ENCODE results near the gene TNFRSF14. TPM values are rescaled to one million over a fixed set of nuclear protein-coding genes. Genes with fewer than 3 reads are reported as not detected.
A peak's percentile ranks its signal among the peaks of the same experiment; 100 is the strongest.

Gene TNFRSF14
- total and polyA plus RNA-seq, 9 of the 15 experiments (the other 6 are each of a cell fraction or from before 2014, with no cell fraction given): 0.11 to 2.3 (median 0.68) TPM; not detected in 2

DNA sequence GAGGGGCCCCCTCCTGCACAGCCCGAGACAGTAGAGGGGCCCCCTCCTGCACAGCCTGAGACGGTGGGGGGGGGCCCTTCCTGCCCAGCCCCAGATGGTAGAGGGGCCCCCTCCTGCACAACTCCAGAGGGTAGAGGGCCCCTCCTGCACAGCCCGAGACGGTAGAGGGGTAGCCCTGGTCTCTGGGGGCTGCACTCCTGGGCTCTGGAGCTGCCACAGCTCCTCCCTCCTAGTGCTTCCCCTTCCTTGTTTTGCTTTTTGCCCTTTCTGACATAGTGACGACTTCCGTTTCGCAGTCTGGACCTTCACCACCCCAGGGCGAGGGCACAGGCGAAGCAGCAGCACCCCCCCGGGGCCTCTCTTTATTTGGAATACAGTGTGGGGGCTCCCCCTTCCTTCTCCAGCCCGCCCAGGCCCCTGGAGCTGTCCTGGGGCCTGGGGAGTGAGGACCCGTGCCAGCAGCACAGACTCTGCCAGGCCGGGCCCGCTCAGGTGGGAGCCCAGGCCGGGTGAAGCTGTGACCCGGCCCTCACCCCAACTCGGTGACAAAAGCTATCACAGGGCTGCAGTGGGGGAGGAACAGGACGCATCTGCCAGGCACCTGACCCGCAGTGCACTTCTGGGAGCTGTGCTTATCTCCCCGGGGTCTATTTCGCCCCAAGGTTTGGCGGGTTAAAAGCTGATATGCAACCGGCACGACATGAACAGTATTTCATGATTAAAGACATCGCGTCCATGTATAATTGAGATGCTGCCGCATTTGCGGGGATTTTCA, 29.3 kb downstream of the TNFRSF14 start (continued):
- TF ChIP-seq HDAC8 (tag; IDR thresholded peaks at IDR 0.05) (no peak), E2F3 (CRISPR knock-in tag; IDR thresholded peaks at IDR 0.05) (peak; percentile 88), SMARCA4 (IDR thresholded peaks at IDR 0.05) (peak; percentile 76), ZNF124 (CRISPR knock-in tag; IDR thresholded peaks at IDR 0.05) (no peak), NR4A1 (CRISPR knock-in tag; IDR thresholded peaks at IDR 0.05) (peak; percentile 46; the same call in 1 of the 2 replicates), NR4A1 (tag; IDR thresholded peaks at IDR 0.05) (no peak), SAP30 (IDR thresholded peaks at IDR 0.05; ENCODE audit: borderline replicate concordance, insufficient read depth, low read depth, low read length, poor library complexity, severe bottlenecking) (peak; percentile 60), ZNF583 (CRISPR knock-in tag; IDR thresholded peaks at IDR 0.05) (no peak; the same call in 1 of the 2 replicates), BMI1 (IDR thresholded peaks at IDR 0.05; ENCODE audit: low read length) (no peak), ZFP30 (CRISPR knock-in tag; IDR thresholded peaks at IDR 0.05; ENCODE audit: borderline replicate concordance) (no peak), NCOA1 (IDR thresholded peaks at IDR 0.05; ENCODE audit: low read depth) (peak; percentile 68; the same call in 1 of the 2 replicates), MAZ (CRISPR knock-in tag; conservative IDR thresholded peaks at IDR 0.05 in 1 of 2, IDR thresholded peaks at IDR 0.05 in 1 of 2) (peak; percentile 17 to 56; a peak in 3 of 4 replicates), HMGN3 (IDR thresholded peaks at IDR 0.05; ENCODE audit: borderline replicate concordance, extremely low read depth, insufficient read length, low read depth, low read length) (peak; percentile 68), ZNF57 (CRISPR knock-in tag; IDR thresholded peaks at IDR 0.05) (0 out of 2 replicates have a peak, but pooled peaks have one; percentile 19), MYNN (IDR thresholded peaks at IDR 0.05) (peak; percentile 80), MYNN (CRISPR knock-in tag; IDR thresholded peaks at IDR 0.05) (no peak)
- TF ChIP-seq, protein P1, sequence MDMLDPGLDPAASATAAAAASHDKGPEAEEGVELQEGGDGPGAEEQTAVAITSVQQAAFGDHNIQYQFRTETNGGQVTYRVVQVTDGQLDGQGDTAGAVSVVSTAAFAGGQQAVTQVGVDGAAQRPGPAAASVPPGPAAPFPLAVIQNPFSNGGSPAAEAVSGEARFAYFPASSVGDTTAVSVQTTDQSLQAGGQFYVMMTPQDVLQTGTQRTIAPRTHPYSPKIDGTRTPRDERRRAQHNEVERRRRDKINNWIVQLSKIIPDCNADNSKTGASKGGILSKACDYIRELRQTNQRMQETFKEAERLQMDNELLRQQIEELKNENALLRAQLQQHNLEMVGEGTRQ (CRISPR knock-in tag; IDR thresholded peaks at IDR 0.05): peak; percentile 56
